Upper lobe of left lung (tissue), 4 donors: ENCODE results near the gene CNGA3.

Experiments used
- CTCF ChIP-seq, 6 experiments: fragments of 450-650 bp in 4 of 6; fragments of 200-600 bp in 2 of 6; sonication (generic) in 2 of 6; IDR thresholded peaks; one replicate each; pipeline ENCODE4 v1.5.1; 2016 to 2019; ENCODE audit warnings: antibody characterized with exemption in 6 of 6
- EP300 ChIP-seq, 4 donors: sonication (generic); formaldehyde crosslinking; IDR thresholded peaks; one replicate each; pipeline ENCODE4 v1.5.1; 2017; ENCODE audit warnings: antibody characterized with exemption in 4 of 4, control low read depth in 2 of 4
- POLR2A ChIP-seq, 4 donors: fragments of 450-650 bp; IDR thresholded peaks; one replicate each; pipeline ENCODE4 v1.5.1; 2016 to 2017; ENCODE audit warnings: antibody characterized with exemption in 4 of 4, mild to moderate bottlenecking in 2 of 4

- TF ChIP-seq POLR2A (IDR thresholded peaks at IDR 0.05): no peak
- TF ChIP-seq CTCF (IDR thresholded peaks at IDR 0.05): no peak
- TF ChIP-seq EP300 (IDR thresholded peaks at IDR 0.05): no peak
Measured at GRCh38 chr2:98395977-98396376, 49.7 kb downstream of the CNGA3 start.
